Mesendoderm (in vitro differentiated cells): ENCODE measurements around the gene BAG2.

Experiments used
- DNase-seq: peaks from one replicate; pipeline ENCODE4 v3.0.0; 2013
- H2AK5ac ChIP-seq: 2 replicates; pipeline ENCODE4 v1.6.1; 2013; ENCODE audit warnings: low read length, inconsistent platforms
- H2BK120ac ChIP-seq: 2 replicates; pipeline ENCODE4 v1.6.1; 2013; ENCODE audit warnings: low read depth, mild to moderate bottlenecking, low read length, moderate library complexity, mixed read lengths
- H2BK15ac ChIP-seq: replicated peaks from 2 replicates; pipeline ENCODE4 v1.6.1; 2013; ENCODE audit warnings: low read depth, mild to moderate bottlenecking, moderate library complexity
- H2BK5ac ChIP-seq: 2 replicates; pipeline ENCODE4 v1.6.1; 2013; ENCODE audit warnings: low read length, inconsistent platforms
- H3K18ac ChIP-seq: 2 replicates; pipeline ENCODE4 v1.6.1; 2013; ENCODE audit warnings: mild to moderate bottlenecking, low read length, mixed read lengths
- H3K23ac ChIP-seq: one replicate; pipeline ENCODE4 v1.6.1; 2013; ENCODE audit warnings: low read length
- H3K27ac ChIP-seq: 2 replicates; pipeline ENCODE4 v1.5.1; 2013; ENCODE audit warnings: low read depth, mild to moderate bottlenecking, inconsistent platforms, low read length, moderate library complexity
- H3K27me3 ChIP-seq: 2 replicates; pipeline ENCODE4 v1.6.1; 2013; ENCODE audit warnings: low read length, control low read depth, mild to moderate bottlenecking, inconsistent platforms; ENCODE audit not compliant: insufficient read depth, poor library complexity
- H3K36me3 ChIP-seq: 2 replicates; pipeline ENCODE4 v1.6.1; 2013; ENCODE audit warnings: low read length, inconsistent platforms; ENCODE audit not compliant: control insufficient read depth, insufficient read depth
- H3K4ac ChIP-seq: one replicate; pipeline ENCODE4 v1.6.1; 2013; ENCODE audit warnings: low read depth, mild to moderate bottlenecking, low read length, moderate library complexity
- H3K4me1 ChIP-seq: 2 replicates; pipeline ENCODE4 v1.6.1; 2013; ENCODE audit warnings: low read depth, low read length, inconsistent platforms; ENCODE audit not compliant: control insufficient read depth
- H3K4me2 ChIP-seq: 2 replicates; pipeline ENCODE4 v1.6.1; 2013; ENCODE audit warnings: low read length
- H3K4me3 ChIP-seq: 2 replicates; pipeline ENCODE4 v1.5.1; 2013; ENCODE audit warnings: mild to moderate bottlenecking, low read length
- H3K56ac ChIP-seq: one replicate; pipeline ENCODE4 v1.6.1; 2013; ENCODE audit warnings: low read length
- H3K79me1 ChIP-seq: 2 replicates; pipeline ENCODE4 v1.6.1; 2013; ENCODE audit warnings: low read length, inconsistent platforms
- H3K79me2 ChIP-seq: 2 replicates; pipeline ENCODE4 v1.6.1; 2013; ENCODE audit warnings: mild to moderate bottlenecking, low read length; ENCODE audit not compliant: control insufficient read depth, insufficient read depth
- H3K9ac ChIP-seq: 2 replicates; pipeline ENCODE4 v1.6.1; 2013; ENCODE audit warnings: low read length, inconsistent platforms
- H4K5ac ChIP-seq: one replicate; pipeline ENCODE4 v1.6.1; 2013; ENCODE audit warnings: low read length
- H4K8ac ChIP-seq: one replicate; pipeline ENCODE4 v1.6.1; 2013; ENCODE audit warnings: low read depth, mild to moderate bottlenecking, control low read depth, low read length, moderate library complexity
- WGBS: extraction: QIAGEN DNeasy Blood & Tissue Kit; methylation state at CpG from one replicate; pipeline ENCODE4 v1.1.7; 2013; ENCODE audit warnings: low lambda C conversion rate, missing lambda C conversion rate; ENCODE audit not compliant: insufficient coverage; ENCODE audit errors: extremely low coverage; 5-methylcytosine and 5-hydroxymethylcytosine counted together

Gene BAG2

DNA sequence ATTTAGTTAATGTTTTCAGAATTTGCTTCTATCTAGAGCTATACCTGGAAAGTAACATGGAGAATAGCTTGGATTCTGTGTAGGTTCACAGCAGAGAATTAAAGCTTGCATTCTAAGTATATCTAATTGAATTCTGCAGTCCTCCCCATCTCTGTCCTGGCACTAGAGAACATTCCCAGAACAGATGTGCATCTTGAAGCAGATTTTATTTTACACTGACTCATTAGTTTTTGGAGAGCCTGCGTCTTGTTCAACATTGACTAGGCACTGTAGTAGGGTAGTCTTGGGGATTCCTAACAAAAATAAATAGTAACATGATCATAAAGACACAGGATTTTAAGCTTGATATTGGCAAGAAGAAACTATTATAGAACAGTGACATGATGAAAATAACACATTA is 36.2 kb upstream of the BAG2 start:
- H3K4me3 ChIP-seq: no peak overlapping the region
- H3K36me3 ChIP-seq: no peaks in the 10 kb centered on the region
- WGBS: no CpG with 5 or more reads among the region's 1 CpG
- no peak overlapping the region for H2BK120ac ChIP-seq
- no peak overlapping the region for H2AK5ac ChIP-seq
- H3K27me3 ChIP-seq: no peaks in the 10 kb centered on the region
- H3K56ac ChIP-seq: no peak overlapping the region
- no peak overlapping the region for H3K27ac ChIP-seq
- H3K79me2 ChIP-seq: no peaks in the 10 kb centered on the region
- no peak overlapping the region for H3K4ac ChIP-seq
- no peak overlapping the region for H4K8ac ChIP-seq
- no peaks in the 10 kb centered on the region for H3K79me1 ChIP-seq
- no peak for DNase-seq
- H3K4me1 ChIP-seq: no peaks in the 10 kb centered on the region
- no peak overlapping the region for H3K4me2 ChIP-seq
- H3K23ac ChIP-seq: no peak overlapping the region
- H3K9ac ChIP-seq: no peak overlapping the region
- H2BK5ac ChIP-seq: no peak overlapping the region
- H2BK15ac ChIP-seq: no peak overlapping the region
- H3K18ac ChIP-seq: no peak overlapping the region
- H4K5ac ChIP-seq: no peak overlapping the region

DNA sequence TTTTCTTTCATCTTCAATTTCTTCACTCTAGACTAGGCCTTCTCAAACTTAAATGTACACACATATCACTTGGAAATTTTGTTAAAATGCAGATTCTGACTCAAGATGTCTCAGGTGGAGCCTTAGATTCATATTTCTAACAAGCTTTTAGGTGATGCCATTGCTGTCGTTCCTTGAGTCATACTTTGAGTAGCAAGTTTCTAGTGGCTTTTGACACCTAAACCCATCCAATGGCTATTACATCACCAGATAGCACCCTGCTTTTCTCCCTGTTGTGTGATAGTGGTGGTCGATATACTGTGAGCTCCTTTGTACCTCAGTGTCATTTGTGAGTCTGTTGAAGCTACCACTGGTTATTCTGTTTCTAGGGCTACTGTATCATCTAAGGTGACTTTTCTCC is 34.8 kb upstream of the BAG2 start:
- DNase-seq: no peak
- Histone ChIP-seq H2BK120ac (no peak overlapping the region), H3K79me2 (no peaks in the 10 kb centered on the region), H3K79me1 (no peaks in the 10 kb centered on the region), H4K8ac (no peak overlapping the region), H4K5ac (no peak overlapping the region), H2BK15ac (no peak overlapping the region), H3K56ac (no peak overlapping the region), H3K9ac (no peak overlapping the region), H3K36me3 (no peaks in the 10 kb centered on the region), H3K27me3 (no peaks in the 10 kb centered on the region), H3K4me2 (no peak overlapping the region), H3K4ac (no peak overlapping the region), H2BK5ac (no peak overlapping the region), H3K4me3 (no peak overlapping the region), H3K4me1 (no peaks in the 10 kb centered on the region), H2AK5ac (no peak overlapping the region), H3K23ac (no peak overlapping the region), H3K18ac (no peak overlapping the region), H3K27ac (no peak overlapping the region)
- no CpG with 5 or more reads among the region's 2 CpGs for WGBS

DNA sequence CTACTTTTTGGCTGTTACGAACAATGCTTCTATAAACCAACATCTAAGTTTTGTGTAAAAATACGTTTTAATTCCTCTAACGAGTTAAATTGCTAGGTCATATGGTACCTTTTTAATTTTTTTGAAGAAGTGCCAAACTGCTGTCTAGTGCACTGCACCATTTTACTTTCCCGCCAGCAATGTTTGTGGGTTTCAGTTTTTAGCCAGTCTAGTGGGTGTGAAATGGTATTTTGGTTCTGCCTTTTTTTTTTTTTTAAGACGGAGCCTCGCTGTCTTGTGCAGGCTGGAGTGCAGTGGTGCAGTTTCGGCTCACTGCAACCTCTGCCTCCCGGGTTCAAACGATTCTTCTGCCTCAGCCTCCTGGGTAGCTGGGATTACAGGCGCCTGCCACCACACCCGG is 34.1 kb upstream of the BAG2 start:
- DNase-seq: no peak
- Histone ChIP-seq H3K18ac (no peak overlapping the region), H3K23ac (no peak overlapping the region), H3K27ac (no peak overlapping the region), H3K9ac (no peak overlapping the region), H3K4me2 (no peak overlapping the region), H3K27me3 (no peaks in the 10 kb centered on the region), H3K79me2 (no peaks in the 10 kb centered on the region), H2BK120ac (no peak overlapping the region), H4K8ac (no peak overlapping the region), H2BK15ac (no peak overlapping the region), H3K56ac (no peak overlapping the region), H3K4me1 (no peaks in the 10 kb centered on the region), H2BK5ac (no peak overlapping the region), H3K36me3 (no peaks in the 10 kb centered on the region), H4K5ac (no peak overlapping the region), H3K4me3 (no peak overlapping the region), H3K79me1 (no peaks in the 10 kb centered on the region), H3K4ac (no peak overlapping the region), H2AK5ac (no peak overlapping the region)
- no CpG with 5 or more reads among the region's 11 CpGs for WGBS

DNA sequence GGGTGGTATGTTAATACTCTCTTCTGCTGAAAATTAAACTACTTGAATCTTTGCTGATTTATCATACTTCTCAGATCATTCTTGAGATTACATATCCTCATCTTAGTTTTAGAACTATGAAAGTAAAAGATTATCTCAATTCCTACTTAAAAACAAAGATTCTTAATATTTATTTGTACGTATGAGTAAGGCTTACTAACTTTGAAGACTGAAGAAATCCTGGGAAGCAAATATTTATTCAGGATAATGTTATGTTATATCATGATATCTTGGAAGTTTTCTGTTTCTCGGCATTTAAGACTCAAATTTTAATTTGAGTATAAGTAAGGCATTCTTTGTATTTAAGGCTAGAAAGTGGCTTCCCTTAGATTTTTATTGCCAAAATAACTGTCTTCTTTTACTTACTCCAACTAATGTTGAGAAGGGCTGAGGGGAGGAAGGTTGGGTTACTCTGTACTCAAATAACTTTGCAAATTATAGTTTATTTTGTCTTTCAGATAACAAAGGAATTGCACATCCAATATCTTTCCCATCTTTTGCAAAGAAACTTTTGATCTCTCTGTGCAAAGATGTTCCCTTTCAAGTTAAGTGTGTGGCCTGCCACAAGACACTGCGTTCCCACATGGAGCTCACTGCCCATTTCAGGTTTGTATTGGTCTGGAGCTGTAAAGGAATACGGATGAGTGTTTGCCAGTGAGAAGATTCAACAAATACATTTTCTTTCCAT is 30.5 kb upstream of the BAG2 start:
- Histone ChIP-seq H3K27me3 (no peaks in the 10 kb centered on the region), H3K18ac (no peak overlapping the region)
- WGBS: no CpG with 5 or more reads among the region's 4 CpGs

DNA sequence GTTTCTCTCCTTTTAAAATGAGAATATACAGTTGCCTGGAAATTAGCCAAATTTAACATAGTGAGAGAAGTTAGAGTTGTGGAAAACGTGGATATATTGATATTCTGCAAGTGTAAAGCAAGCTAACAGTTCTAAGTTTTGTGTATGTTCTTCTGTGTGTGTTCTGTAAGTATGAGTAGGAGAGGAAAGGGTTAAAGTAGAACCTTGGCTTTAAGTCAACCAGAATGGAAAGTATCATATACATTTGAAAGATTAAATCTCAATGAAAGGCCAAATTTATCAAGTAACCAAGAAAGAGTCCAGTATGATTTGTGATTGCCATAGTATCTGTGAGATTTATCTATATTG is 30.0 kb upstream of the BAG2 start:
- Histone ChIP-seq H3K18ac (no peak overlapping the region), H3K36me3 (no peaks in the 10 kb centered on the region), H2BK120ac (no peak overlapping the region), H3K4me1 (no peaks in the 10 kb centered on the region), H3K27me3 (no peaks in the 10 kb centered on the region), H3K23ac (no peak overlapping the region), H3K4ac (no peak overlapping the region), H2BK15ac (no peak overlapping the region), H3K4me3 (no peak overlapping the region), H3K27ac (no peak overlapping the region), H3K79me1 (no peaks in the 10 kb centered on the region), H4K8ac (no peak overlapping the region), H3K4me2 (no peak overlapping the region), H2BK5ac (no peak overlapping the region), H3K56ac (no peak overlapping the region), H4K5ac (no peak overlapping the region), H3K9ac (no peak overlapping the region), H3K79me2 (no peaks in the 10 kb centered on the region), H2AK5ac (no peak overlapping the region)
- 100% methylated on average over 1 of the region's 1 CpG for WGBS
- DNase-seq: no peak

More for the DNA sequence above, 30.5 kb upstream of the BAG2 start:
- Histone ChIP-seq H3K4me1 (no peaks in the 10 kb centered on the region), H3K23ac (no peak overlapping the region), H2BK15ac (no peak overlapping the region), H3K79me1 (no peaks in the 10 kb centered on the region), H3K4me3 (no peak overlapping the region), H3K56ac (no peak overlapping the region), H3K79me2 (no peaks in the 10 kb centered on the region), H2BK5ac (no peak overlapping the region), H3K4ac (no peak overlapping the region), H3K9ac (no peak overlapping the region), H4K5ac (no peak overlapping the region), H3K27ac (no peak overlapping the region), H3K36me3 (no peaks in the 10 kb centered on the region), H2AK5ac (no peak overlapping the region), H4K8ac (no peak overlapping the region), H2BK120ac (no peak overlapping the region), H3K4me2 (no peak overlapping the region)
- DNase-seq: no peak

DNA sequence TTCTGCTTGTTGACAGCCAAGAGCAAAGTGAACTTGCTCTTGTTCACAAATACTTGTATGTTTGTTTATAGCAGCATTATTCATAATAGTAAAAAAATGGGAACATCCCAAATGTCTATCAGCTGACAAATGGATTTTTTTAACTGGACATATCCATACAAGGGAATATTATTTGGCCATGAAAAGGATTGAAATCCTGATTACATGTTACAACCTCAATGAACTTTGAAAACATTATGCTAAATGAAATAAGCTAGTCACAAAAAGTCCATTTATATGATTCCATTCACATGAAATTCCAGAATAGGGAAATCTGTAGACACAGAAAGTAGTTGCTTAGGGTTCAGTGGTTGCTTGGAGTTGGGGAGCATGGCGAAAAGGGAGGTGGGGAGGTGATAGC is 28.4 kb upstream of the BAG2 start:
- WGBS: no CpG with 5 or more reads among the region's 1 CpG
- H3K4ac ChIP-seq: no peak overlapping the region
- no peak overlapping the region for H2BK15ac ChIP-seq
- H3K4me2 ChIP-seq: no peak overlapping the region
- no peaks in the 10 kb centered on the region for H3K4me1 ChIP-seq
- peaks cover 2% of the 10 kb centered on the region for H3K36me3 ChIP-seq
- no peak overlapping the region for H3K4me3 ChIP-seq
- H2BK5ac ChIP-seq: no peak overlapping the region
- no peaks in the 10 kb centered on the region for H3K79me1 ChIP-seq
- no peak overlapping the region for H3K23ac ChIP-seq
- H4K8ac ChIP-seq: no peak overlapping the region
- H3K27ac ChIP-seq: no peak overlapping the region
- no peak overlapping the region for H2AK5ac ChIP-seq
- H4K5ac ChIP-seq: no peak overlapping the region
- no peak overlapping the region for H3K9ac ChIP-seq
- DNase-seq: no peak
- no peak overlapping the region for H3K18ac ChIP-seq
- H3K56ac ChIP-seq: no peak overlapping the region
- H3K27me3 ChIP-seq: no peaks in the 10 kb centered on the region
- H3K79me2 ChIP-seq: no peaks in the 10 kb centered on the region
- no peak overlapping the region for H2BK120ac ChIP-seq
